Right ventricle myocardium superior (tissue), 1 donor: ENCODE data around the gene MAPK8IP1. TPM values are rescaled to one million over a fixed set of nuclear protein-coding genes. Genes with fewer than 3 reads are reported as not detected.
"Not testable (repeated sequence)": the region's sequence is repeated elsewhere in the genome, so short reads cannot be mapped to it uniquely, and the experiment has no call there.

Experiments used
- ATAC-seq: fragments of 200-7000 bp; cut with Tn5 transposase; one replicate; pipeline ENCODE4 v1.9.1; 2020; ENCODE audit warnings: mild to moderate bottlenecking; ENCODE audit not compliant: poor library complexity
- DNase-seq: peaks from one replicate; pipeline ENCODE4 v3.0.0-alpha.2; 2020
- intact Hi-C: fragments of 100-400 bp; cut with DNase I; formaldehyde crosslinking; loops from one replicate; pipeline ENCODE4 v1.11.2; 2022
- total RNA-seq: library from RNA; stranded (reverse); fragmentation: NEBNext Ultra II Directional; extraction: Animal tissue kit (Norgen Biotek cat#: 25700); gene quantifications from one replicate; pipeline ENCODE4 v1.2.1, GENCODE V29; 2021
- donor health status: DM: no; HTN: yes; CAD: no; lungs with severe emphysema.

The MAPK8IP1 gene
- total RNA-seq, 1 donor from 2014 or later, result 4.5 TPM

DNA sequence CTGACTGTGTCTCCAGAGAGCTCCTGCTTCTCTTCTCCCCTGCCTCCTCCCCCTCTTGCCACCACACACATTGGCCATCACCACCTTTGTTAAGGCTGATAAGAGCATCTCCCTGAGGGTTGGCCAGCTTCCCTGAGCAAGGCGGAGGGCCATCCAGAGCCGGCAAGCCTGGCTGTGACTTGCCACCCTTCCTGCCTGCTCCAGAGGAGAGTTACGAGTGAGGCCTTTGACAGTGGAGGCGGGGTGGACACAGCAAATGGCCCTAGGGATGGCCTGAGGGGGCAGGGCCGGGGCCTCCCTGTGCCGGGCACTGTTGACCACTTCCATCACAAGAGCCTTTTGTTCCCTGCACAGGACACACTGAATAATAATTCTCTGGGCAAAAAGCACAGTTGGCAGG is 16.2 kb downstream of the MAPK8IP1 start:
- no peak for ATAC-seq
- intact Hi-C loops, result no loop called here
- DNase-seq, result no peak

DNA sequence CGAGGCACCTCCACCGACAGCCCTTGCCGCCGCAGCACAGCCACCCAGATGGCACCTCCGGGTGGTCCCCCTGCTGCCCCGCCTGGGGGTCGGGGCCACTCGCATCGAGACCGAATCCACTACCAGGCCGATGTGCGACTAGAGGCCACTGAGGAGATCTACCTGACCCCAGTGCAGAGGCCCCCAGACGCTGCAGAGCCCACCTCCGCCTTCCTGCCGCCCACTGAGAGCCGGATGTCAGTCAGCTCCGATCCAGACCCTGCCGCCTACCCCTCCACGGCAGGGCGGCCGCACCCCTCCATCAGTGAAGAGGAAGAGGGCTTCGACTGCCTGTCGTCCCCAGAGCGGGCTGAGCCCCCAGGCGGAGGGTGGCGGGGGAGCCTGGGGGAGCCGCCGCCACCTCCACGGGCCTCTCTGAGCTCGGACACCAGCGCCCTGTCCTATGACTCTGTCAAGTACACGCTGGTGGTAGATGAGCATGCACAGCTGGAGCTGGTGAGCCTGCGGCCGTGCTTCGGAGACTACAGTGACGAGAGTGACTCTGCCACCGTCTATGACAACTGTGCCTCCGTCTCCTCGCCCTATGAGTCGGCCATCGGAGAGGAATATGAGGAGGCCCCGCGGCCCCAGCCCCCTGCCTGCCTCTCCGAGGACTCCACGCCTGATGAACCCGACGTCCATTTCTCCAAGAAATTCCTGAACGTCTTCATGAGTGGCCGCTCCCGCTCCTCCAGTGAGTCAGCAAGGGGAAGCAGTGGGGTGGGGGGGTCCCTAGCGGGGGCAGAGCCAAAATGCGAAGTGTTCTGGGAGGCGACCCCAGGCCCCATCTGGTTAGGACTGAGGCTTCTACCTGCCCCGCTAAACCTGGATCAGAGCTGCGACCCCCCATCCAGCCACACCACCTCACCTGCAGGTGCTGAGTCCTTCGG is 17.3 kb downstream of the MAPK8IP1 start:
- DNase-seq (no peak), ATAC-seq (no peak)
- intact Hi-C loops, result no loop called here

DNA sequence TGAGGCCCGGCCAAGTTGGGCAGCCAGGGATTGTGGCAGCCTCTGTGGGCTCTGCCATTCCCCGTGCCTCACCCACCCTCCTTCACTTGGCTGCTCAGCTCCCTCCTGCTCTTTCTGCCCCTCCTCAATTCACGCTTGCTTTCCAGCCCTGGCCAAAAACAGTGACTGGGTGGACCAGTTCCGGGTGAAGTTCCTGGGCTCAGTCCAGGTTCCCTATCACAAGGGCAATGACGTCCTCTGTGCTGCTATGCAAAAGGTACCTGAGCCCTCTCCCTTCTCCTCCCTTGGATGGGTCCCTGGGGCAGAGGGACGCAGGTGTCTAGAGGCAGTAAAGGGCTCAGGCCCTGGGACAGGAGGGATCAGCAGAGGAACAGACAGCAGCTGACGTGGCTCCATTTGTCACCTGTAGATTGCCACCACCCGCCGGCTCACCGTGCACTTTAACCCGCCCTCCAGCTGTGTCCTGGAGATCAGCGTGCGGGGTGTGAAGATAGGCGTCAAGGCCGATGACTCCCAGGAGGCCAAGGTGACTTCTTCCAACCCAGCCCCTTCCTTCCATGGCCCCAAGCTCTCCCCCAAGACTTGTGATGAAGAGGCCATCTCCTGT is 19.0 kb downstream of the MAPK8IP1 start:
- ATAC-seq, result no peak
- intact Hi-C loops, result no loop called here
- no peak for DNase-seq

DNA sequence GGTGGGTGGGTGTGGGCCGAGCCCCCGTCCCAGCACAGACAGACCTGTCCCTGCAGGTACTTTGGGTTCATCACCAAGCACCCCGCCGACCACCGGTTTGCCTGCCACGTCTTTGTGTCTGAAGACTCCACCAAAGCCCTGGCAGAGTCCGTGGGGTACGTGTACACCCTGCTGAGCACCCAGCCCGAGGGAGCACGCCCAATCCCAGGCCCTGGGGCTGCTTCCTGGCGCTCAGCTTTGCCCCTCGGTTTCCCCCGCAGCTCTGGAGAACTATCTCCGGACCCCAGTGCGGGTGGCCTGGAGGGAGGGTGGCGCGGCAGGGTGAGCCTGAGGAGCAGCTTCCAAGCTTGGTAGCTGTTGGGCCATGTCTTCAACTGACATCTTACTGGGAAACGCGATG is 19.6 kb downstream of the MAPK8IP1 start:
- intact Hi-C loops, result no loop called here
- no peak for ATAC-seq
- DNase-seq, result no peak

DNA sequence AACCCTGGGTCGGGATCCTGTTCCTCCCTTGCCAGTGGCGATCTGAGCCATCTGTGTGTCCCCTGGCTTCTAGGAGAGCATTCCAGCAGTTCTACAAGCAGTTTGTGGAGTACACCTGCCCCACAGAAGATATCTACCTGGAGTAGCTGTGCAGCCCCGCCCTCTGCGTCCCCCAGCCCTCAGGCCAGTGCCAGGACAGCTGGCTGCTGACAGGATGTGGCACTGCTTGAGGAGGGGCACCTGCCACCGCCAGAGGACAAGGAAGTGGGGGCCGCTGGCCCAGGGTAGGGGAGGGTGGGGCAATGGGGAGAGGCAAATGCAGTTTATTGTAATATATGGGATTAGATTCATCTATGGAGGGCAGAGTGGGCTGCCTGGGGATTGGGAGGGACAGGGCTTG is 20.1 kb downstream of the MAPK8IP1 start:
- ATAC-seq, DNase-seq, intact Hi-C loops: not testable (repeated sequence)

DNA sequence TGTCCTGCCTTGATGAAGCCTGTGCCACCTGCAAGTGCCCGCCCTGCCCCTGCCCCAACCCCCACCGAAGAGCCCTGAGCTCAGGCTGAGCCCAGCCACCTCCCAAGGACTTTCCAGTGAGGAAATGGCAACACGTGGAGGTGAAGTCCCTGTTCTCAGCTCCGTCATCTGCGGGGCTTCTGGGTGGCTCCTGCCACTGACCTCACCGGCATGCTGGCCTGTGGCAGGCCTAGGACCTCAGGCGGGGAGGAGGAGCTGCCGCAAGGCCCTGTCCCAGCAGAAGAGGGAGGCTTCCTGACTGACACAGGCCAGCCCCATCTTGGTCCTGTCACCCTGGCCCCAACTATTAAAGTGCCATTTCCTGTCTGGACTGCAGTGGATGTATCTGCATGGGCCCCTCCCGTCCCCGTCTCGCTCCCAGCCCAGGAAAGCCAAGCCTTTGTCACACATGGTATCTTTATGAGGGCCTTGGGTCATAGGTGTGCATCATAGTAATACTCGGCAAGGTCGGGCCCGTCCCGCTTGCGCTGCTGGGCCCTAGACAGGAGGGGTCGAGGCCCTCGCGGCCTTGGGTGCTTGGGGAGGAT is 20.7 kb downstream of the MAPK8IP1 start:
- intact Hi-C loops, result no loop called here
- ATAC-seq (no peak), DNase-seq (no peak)

DNA sequence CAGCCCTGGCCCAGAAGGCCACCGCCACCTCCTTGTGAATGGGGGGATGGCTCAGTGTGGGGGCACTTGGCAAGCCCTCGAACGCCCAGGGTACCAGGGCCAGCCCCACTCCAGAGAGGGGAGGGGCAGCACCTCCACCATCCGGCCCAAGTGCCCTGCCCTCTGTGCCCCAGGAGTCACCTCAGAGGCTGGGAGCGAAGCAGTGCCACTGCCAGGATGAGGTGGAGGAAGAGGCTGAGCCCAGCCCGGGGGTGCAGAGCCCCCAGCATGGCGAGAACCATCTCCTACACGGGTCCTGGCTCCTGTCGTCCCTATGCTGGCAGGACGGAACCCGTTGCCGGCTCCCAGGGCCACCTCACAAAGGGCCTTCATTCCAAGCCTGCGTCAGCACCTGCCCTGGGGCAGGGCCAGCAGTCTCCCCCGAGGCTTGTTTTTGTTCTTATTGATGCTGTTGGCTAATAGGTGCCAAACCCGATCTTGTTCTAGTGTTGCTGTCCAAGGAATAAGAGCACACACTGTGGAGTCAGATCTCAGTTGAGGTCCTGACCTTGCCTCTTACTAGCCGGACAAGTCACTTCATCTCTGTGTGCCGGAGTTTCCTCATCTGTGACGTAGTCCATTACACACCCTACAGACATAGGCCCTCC is 21.6 kb downstream of the MAPK8IP1 start, which contains the start of gene FREY1:
TSS of gene FREY1 (minus strand) at position 307 of the 647 bp plus-strand sequence. CDS start at position 281, 26 bp downstream.
- ATAC-seq, result peak; percentile 8

DNA sequence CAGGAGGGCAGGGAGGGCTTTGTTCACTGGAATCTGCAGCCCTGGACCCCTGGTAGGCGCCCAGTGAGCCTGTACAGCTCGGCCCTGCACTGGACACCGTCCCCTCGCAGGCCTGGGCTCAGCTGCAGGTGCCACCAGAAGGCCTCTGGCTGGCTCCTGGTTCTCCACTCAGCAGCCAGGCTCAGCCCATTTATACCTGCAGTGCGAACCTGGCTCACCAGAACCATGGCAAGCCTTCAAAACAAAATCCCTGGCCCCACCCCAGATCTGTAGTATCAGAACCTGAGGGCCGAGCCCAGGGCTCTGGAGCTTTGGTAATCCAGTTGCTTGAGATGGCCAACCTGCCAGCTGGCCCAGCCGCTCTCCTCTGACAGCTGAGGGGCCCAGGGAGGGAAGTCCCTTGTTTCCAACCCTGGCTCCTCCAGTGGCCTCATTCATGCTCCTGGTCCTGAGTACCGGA is 22.5 kb downstream of the MAPK8IP1 start:
- intact Hi-C loops, result no loop called here
- DNase-seq (no peak), ATAC-seq (peak; percentile 18)

More for the DNA sequence above, 21.6 kb downstream of the MAPK8IP1 start, which contains the start of gene FREY1:
- DNase-seq, result no peak
- intact Hi-C loops, result no loop called here

DNA sequence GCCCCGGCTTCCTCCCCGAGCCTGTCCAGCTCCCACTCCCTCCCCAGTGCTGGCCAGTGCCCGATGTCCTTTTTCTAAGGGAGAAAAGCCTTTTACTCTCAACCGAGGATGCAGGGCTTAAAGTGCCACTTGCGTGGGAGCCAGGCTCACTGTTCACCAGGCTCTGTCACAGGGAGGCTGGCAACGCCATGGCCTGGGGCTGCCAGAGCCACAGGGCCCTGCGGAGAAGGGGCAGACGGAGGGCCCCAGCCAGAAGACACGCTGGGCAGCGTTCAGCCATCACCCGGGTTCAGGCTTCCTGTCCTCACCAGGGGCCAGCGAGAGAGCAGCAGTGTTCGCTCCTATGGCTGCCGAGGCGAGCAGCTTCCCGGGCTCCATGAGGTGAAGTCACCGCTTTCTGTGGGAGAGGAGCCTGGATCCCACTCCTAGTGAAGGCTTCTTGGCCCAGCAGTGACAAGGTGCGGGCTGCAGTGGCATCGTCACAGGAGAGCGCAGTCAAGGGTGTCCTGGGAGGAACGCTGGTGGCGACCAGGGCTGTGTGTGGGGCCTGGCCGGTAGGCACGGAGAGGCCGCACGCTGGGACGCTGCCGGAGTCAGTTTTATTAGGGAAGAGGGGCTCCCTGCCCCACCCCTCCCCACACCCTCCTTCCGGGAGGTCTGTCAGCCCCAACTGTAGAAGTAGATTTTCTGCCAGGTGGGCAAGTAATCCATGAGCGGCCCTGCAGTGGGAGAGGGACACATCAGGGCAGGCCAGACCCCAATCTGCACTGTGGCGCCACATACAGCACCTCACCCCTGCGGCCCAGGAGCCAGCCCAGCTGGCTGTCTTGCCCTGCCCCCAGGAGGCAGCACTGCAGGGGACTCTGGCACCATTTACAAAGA is 24.4 kb downstream of the MAPK8IP1 start:
- no peak for DNase-seq
- ATAC-seq, result no peak
- intact Hi-C loops, result no loop called here

DNA sequence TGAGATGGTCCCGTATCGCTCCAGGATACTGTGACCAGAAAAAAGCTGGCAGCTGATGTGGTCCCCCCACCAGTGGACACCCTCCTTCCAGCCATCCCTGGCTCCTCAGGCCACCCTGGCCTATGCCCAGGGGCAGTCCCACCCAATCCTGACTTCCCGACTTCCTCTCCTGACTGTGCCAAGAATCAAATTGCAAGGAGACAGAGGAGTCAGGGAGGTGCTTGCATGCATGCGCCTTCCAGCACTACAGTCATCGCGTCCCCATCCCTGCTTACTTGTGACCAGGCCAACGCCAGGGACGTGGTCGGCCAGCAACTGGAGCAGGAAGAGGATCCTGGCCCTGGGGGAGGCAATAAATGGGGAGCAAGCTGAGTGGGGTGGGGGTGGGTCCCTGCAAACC is 25.2 kb downstream of the MAPK8IP1 start:
- ATAC-seq (no peak), DNase-seq (no peak)
- intact Hi-C loops, result no loop called here

DNA sequence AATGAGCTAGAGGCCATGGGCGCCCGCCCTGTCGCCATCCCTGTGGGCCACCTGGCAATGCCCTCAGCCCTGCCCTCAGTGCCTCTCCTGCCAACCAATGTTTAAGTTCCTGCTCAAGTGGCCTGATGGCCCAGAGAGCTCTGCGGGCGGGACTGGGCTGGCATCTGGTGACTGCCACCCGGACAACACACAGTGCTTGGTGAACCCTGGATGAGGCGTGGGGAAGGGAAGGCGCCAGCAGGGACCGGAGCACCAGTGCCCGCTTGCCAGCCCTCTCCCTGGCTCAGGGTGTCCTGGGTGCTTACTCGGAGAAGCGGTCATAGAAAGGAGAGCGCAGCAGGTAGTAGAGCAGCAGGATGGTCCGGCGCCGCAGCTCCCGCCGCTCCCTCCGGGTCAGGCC is 28.1 kb downstream of the MAPK8IP1 start:
- DNase-seq, result no peak
- intact Hi-C loops, result no loop called here
- no peak for ATAC-seq

DNA sequence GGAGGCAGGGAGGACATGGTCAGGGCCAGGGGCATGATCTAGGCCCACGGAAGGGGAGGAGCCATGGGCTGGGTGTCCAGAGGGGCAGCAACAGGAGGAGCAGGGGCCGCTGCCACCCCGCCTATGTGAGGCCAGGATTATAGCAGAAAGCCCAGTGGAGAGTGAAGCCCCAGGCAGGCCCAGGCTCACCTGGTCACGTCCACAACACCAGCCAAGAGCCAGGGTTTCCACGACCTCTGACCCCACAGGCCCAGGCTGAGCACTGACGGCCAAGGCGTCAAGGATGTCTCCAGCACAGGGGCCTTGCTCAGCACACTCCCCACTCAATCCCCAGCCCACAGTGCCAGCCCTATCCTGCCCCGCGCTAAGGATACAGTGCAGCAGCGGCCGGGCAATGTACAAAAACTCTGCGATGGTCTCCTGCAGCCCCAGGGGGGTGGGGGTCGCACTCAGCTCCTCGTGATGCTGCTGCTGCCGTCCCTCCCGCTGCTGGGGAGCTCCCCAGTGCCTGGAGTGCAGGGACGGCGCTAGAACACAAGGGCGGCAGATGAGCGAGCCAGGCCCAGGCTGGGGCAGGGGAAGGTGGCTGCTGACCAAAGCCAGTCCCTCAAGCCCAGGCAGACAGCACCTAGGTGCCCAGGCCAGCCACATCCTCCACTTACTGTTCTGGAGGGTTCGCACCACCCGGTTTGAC is 28.6 kb downstream of the MAPK8IP1 start:
- intact Hi-C loops, result no loop called here
- no peak for ATAC-seq
- no peak for DNase-seq

DNA sequence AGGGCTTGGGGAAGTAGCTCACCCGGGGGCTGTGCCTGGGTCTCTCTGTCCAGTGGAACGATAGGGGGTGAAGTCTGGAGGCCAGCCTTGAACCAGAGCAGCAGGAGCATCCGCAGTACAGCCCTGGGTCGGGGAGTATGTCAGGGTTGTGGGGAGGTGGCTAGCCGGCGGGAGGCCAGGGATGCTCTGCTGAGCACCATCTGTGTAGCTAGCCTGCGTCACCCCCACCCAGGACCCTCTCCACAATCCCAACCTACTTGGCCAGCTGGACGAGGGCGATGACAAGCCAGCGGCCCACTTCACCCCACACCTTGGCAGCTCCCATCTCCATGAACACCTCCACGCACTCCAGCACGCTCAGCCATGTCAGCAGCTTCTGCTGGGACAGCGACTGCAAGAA is 30.0 kb downstream of the MAPK8IP1 start:
- no peak for DNase-seq
- no peak for ATAC-seq
- intact Hi-C loops, result loop anchor here (5.0 kb wide), 1 partner anchor 58 kb away; no protein-coding TSS in a partner anchor

DNA sequence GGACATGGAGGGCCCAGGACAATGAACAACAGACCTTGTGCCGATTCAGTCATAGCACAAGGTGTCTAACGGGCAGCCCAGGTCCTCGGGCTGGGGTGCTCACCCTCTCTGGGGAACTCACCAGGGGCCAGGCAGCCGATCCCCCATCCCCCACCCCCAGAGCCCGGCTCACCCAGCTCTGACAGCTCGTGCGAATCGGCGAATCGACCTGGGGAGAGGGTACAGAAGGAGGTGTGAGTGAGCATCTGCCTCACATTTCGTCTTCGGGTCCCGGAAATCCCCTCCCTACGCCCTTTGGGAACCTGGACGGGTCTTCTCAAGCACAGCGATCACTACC is 31.8 kb downstream of the MAPK8IP1 start:
- ATAC-seq (no peak), DNase-seq (no peak)
- intact Hi-C loops, result loop anchor here (5.0 kb wide), 1 partner anchor 60 kb away; no protein-coding TSS in a partner anchor

DNA sequence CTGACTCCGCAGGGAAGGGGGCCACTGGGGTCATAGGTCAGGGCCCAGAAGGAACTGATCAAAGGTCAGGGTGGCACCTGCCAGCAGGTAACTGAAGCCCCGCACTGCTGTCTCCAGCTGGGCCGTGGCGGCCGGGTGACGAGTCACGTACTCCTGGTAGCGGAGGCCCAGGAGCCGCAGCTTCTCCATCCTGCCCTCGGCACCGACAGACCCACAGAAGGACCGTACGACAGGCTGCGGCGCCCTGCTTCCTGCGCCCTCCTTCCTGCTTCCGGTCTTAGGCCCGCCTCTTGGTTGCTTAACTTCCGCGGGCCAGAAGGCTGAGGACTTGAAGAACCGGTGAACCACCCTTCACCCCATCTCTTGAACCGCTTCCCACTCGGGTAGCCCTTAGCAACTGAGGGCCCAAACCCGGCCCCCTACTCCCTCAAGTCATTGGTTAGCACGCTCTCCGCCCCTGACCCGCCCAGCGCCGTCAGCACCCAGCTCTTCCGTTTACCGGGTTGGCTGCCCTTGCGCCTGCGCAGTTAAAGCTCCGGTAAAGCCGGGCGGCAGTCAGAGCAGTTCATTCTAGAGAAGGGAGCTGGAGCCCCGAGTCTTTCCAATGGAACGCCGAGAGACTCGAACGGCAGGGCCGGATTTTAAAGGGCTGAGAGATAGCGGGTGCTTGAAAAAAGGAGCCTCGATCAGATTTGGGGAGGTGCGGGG is 32.3 kb downstream of the MAPK8IP1 start, which contains the start of gene PEX16:
TSS of gene PEX16 (minus strand) at position 255 of the 708 bp plus-strand sequence. CDS start at position 189, 66 bp downstream.
- intact Hi-C loops, result loop anchor here (5.0 kb wide), 1 partner anchor 60 kb away; no protein-coding TSS in a partner anchor
- peak; percentile 96 for ATAC-seq

DNA sequence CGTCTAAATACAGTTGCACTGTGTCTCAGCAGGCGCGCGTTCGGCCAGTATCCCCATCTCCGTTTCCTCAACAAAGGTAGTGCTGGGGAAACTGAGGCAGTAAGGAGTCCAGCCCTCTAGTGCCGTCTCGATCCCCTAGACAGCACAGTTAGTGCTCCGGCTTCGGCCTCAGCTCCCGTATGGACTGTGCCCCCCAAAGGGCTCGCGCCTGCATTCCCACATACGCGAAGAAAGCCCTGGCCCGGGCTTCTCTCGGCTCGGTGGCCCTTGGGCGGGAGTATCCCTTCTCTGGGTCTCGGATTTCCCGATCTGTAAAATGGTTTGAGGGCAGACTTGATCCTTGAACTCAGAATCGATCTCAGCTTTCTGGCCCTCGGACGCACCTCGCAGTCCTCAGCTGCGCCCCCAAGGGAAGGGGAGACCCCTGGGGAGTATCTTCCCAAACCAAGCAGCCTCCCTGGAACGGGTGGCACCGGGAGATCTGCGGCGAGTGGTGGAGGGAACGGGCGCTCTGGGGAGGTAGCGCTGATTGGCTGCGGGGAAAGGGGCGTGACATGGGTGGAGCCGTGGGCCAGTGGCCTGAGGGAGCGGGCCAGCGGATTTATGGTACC is 33.0 kb downstream of the MAPK8IP1 start:
- DNase-seq, result peak; percentile 91
- ATAC-seq, result peak; percentile 91
- intact Hi-C loops, result loop anchor here (5.0 kb wide), 1 partner anchor 61 kb away; no protein-coding TSS in a partner anchor

More for the DNA sequence above, 32.3 kb downstream of the MAPK8IP1 start, which contains the start of gene PEX16:
- DNase-seq, result peak; percentile 98
